Stimulated activated CD4-positive, alpha-beta T cell treated with anti-CD3 and anti-CD28 coated beads, Interleukin-15, amount 100 ng/mL, for 48 hours (primary cell): ENCODE measurements around the gene MTARC1.

ENCODE experiments used
- DNase-seq, 2 donors: peaks; one replicate each; pipeline ENCODE4 v3.0.0-alpha.2; 2020; ENCODE audit warnings: low read depth in 2 of 2

MTARC1 gene

DNA sequence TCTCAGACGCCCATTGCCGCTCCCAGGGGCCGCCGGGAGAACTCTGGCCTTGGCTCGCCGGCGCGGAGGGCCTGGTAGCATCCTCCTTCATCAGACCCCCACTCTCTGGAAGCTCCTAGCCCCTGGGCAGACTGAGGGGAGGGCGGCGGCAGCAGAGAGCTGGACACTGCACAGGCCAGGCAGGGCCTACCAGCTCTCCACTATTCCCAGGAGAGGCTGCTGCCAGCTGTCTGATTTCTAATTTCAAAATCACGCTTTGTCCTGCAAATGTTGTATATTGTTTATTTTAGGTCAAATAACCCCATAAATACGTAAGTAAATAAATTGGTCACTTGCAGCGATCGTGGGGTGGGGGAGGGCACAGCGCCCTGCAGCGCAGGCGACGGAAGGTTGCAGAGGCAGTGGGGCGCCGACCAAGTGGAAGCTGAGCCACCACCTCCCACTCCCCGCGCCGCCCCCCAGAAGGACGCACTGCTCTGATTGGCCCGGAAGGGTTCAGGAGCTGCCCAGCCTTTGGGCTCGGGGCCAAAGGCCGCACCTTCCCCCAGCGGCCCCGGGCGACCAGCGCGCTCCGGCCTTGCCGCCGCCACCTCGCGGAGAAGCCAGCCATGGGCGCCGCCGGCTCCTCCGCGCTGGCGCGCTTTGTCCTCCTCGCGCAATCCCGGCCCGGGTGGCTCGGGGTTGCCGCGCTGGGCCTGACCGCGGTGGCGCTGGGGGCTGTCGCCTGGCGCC is at the start of gene MTARC1:
TSS of gene MTARC1 (plus strand) at position 577 of the 732 bp plus-strand sequence. CDS start at position 609, 32 bp downstream.
- DNase-seq = no peak

DNA sequence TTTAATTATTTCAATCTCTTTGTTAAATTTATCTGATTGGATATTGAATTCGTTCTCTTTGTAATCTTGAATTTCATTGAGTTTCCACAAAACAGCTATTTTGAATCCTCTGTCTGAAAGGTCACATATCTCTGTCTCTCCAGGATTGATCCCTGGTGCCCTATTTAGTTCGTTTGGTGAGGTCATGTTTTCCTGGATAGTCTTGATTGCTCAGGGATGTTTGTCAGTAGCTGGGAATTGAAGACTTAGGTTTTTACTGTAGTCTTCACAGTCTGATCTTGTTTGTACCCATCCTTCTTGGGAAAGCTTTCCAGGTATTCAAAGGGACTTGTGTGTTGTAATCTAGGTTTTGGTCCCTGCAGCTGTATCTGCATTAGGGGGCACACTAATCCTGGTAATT is 45.4 kb upstream of the MTARC1 start:
- no peak for DNase-seq

DNA sequence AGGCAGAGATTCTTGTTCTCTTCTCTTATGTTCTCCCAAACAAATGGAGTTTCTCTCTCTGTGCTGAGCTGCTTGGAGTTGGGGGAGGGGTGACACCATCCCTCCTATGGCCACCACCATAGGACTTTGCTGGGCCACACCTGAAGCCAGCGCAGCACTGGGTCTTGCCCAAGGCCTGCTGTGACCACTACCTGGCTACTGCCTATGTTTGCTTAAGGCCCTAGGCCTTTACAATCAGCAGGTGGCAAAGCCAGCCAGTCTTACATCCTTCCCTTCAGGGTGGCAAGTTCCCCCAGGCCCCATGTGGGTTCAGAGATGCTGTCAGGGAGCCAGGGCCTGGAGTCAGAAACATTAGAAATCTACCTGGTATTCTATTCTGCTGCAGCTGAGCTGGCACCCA is 44.9 kb upstream of the MTARC1 start:
- DNase-seq = no peak

DNA sequence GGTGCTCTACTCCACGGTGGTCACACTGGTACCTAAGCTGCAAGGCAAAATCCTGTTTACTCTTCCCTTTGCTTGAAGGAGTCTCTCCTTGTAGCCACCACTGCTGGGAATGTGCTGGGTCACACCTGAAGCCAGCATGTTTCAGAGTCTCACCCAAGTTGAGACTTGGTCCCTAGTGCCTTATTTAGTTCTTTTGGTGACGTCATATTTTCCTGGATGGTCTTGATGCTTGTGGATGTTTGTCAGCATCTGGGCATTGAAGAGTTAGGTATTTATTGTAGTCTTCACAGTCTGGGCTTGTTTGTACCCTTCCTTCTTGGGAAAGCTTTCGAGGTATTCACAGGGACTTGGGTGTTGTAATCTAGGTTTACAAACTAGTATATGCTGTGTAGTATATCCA is 44.2 kb upstream of the MTARC1 start:
- DNase-seq = no peak

DNA sequence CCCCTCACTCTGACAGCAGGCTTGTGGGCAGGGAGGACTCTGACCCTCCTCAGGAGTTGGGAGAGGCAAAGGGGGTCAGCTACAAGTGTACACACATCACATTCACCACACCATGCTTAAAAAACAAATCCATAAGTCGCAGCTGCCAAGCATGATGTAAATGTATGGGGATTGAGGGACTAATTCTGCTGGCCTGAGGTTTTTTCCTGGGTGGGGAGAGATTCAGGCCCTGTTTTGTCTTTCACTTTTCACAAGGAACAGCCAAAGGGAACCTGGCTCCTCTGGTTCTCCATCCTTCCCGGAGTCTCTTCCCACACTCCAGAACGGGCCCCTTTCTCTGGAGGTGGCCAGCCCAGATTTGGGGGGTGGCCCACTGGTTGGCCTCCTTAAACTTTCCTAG is 39.9 kb upstream of the MTARC1 start:
- no peak for DNase-seq

DNA sequence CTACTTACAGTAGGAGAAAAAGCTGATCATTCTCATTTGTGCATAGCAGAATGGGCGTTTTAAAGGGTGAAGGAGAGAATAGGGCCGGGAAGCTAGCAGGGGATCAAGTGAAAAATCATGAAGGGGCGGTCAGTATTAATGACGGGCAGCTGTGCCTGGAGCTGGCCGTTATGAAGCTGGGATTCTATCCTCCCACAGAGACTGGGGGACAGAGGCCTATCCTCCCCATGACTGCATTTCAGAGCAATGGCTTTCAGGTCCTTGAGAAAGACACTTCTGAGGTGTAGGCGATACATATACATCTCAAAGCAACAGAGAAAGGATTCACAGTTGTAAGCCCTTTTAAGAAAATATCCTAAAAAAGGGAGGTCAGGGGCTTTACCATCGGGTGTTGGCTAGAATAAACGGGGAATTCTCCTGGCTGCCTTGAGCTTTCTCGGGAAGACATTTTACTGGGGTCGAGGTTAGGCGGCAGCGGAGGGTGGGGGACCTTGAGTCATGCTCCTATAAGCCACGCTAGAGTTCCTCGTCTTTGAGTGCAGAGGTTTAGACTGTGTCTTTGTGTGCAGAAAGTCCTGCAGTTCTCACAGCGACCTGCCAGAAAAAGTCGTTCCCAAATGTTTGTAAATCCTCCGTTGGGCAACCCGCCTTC is 39.1 kb upstream of the MTARC1 start:
- DNase-seq = no peak

DNA sequence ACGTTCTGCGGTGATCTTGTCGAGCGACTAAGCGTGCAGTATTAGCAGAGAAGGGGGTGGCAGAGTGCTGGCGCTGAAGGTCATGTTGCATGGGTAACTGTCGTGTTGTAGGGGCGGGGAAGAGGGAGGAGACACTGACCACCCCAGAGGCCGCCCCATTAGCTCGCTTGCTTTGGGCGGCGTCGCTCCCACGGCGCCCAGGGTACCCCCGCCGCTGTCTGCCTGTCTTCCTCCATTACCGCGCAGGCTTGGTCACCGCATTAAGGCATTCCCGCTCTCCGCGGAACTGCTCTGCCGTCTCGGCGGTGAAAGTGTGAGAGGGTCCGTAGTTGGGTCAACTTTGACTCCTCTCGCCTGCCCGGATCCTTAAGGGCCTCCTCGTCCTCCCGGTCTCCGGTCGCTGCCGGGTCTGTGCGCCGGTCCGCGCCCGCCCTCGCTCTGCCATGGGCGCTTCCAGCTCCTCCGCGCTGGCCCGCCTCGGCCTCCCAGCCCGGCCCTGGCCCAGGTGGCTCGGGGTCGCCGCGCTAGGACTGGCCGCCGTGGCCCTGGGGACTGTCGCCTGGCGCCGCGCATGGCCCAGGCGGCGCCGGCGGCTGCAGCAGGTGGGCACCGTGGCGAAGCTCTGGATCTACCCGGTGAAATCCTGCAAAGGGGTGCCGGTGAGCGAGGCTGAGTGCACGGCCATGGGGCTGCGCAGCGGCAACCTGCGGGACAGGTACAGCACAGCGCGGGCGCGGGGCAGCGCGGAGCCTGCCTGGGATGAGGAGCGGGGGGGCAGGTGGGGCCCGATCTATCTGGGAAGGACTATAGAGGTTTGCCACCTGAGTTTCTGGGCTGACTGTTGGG is 38.4 kb upstream of the MTARC1 start, which contains the start of gene MTARC2:
TSS of gene MTARC2 (plus strand) at position 234 of the 846 bp plus-strand sequence. CDS start at position 444, 210 bp downstream.
- no peak for DNase-seq

DNA sequence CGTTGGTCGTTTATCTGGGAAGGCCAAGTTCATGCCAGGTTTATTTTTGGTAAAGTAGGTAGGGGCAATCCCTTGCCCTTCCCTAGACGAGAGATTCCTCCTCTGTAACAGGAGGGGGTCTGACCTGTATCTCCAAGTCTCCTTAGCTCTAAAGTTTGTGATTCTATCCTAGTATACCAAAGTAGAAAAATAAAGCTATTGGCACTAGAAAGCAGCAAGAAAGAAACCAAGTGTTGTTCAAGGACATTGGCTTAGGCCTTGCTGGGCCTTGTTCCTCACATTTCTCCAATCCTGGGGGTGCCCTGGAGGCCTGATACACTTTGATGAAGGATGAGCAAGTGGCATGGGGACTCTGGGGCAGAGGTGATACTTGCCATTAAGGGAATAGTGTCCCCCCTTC is 37.8 kb upstream of the MTARC1 start:
- DNase-seq = no peak

DNA sequence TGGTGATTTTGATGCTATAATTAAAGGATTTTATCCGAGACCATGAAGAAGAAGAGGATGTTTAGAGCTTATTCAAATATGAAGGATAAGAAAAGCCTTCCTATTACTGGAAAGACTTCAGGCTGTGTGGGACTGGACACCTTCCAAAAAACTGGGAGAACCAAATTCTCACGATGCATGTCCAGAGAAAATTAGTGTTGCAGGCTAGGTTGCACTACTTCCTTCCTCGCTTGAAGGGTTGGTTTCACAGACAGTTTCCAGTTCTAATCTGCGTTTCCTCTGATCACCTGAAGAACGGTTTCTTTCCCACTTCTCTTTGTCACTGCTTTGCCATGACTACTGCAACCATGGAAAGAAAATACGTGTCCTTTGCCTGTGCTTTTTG is 36.6 kb upstream of the MTARC1 start:
- DNase-seq = no peak

DNA sequence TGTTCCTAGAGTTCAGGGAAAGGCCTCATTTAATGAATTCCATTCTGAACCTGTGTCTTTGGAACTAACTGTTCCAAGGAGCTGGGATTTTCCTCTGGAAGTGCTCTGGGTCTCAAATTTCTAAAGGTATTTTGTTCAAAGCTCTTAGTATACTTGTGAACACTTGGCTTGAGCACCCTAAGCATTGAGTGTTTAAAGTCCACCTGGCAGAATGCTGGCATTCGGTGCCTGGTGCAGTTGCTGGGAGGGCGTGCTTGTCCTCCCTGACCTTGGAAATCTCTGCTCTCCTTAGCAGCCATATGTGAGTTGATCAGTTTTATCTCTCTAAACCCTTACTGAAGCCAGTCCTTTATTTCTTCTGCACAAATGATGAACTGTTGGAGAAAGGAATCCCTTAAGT is 35.6 kb upstream of the MTARC1 start:
- no peak for DNase-seq

DNA sequence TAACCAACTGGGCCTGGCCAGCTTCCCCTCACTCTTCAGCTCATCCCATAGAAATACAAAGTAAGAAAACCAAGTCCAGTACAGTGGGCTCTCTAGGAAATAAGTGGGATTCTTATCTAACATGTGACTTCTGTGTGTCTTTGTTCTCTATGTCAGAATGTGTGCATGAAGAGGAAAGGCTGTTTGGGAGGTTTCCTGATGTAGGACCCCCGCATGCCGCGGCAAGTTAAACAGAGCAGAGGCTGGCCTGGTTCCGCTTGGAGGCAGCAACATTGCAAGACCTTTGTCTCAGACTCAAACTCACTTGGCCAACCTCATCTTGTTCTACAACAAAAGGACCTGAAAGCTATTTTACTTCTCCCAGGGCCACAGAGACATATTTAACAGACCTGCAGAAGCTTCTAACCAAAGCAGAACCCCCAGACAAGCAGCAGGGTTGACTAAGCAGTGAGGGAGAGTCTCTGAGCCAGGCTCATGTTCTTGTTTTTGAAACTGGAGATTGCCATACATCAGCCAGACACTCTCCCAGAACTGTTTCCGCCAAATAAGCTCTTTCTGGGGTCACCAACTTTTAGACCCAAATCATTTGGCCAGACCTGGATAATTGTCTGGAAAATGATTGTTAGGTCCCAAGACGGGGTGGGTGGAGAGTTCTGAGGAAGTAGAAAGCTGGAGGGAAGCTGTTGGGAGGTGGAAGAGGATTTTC is 32.3 kb upstream of the MTARC1 start:
- DNase-seq = no peak

DNA sequence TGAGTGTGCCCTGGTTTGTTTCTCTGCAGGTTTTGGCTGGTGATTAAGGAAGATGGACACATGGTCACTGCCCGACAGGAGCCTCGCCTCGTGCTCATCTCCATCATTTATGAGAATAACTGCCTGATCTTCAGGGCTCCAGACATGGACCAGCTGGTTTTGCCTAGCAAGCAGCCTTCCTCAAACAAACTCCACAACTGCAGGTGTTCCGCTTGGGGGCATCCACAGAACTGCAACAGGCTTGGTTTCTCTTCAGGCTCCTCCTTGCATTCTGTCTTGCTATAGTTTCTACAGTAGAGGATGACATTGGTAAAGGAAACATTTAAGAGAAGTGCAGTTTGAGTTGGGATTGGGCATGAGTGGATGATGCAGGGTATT is 31.8 kb upstream of the MTARC1 start:
- DNase-seq = no peak

DNA sequence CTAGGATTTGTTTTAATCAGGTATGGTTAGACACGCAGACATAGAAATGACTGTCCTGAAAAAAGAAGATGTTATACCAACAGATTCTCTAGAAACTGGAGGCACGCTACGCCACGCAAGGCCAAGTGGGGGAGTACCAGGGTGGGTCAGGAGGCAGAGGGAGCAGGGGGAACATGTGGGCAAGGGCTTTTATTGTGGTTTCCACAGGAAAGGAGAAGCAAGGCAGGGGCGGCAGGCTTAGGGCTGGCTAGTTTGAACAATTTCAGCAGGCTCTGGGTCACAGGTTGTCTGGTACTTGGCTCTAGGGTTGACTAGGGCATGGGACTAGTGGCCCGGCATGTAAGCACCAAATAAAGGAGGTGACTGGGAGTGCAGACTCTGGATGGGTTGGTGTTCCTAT is 31.4 kb upstream of the MTARC1 start:
- DNase-seq = no peak

DNA sequence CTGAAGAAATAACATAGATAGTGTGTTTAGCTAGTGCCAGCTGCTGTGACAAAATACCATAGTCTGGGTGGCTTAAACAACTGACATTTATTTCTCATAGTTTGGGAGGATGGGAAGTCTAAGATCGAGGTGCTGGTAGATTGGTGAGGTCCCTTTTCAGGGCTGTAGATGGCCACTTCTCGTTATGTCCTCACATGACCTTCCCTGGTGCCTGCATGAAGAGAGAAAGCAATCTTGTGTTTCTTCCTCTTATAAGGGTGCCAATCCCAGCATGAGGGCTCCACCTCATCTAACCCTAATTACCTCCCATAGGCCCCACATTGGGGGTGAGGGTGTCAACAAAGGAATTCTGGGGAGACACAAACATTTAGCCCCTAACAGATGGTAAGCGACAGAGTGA is 29.3 kb upstream of the MTARC1 start:
- DNase-seq = no peak

DNA sequence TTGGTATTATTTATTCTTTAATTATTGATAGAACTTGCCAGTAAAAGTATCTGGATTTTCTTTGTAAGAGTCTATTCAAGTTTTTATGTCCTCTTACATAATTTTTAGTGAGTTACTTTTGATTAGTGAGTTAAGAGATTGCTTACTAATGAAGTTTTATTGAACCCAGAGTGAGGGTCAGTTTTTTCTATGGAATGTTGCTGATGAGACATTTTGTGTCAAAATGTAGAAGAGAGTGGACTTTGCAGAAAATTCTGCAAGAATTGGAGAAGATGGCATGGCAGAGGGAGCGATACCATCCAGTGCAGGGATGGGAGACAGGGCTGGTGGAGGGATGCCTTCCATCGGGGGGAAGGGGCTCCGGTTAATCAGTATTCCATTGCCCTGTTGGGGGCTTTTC is 27.6 kb upstream of the MTARC1 start:
- no peak for DNase-seq

DNA sequence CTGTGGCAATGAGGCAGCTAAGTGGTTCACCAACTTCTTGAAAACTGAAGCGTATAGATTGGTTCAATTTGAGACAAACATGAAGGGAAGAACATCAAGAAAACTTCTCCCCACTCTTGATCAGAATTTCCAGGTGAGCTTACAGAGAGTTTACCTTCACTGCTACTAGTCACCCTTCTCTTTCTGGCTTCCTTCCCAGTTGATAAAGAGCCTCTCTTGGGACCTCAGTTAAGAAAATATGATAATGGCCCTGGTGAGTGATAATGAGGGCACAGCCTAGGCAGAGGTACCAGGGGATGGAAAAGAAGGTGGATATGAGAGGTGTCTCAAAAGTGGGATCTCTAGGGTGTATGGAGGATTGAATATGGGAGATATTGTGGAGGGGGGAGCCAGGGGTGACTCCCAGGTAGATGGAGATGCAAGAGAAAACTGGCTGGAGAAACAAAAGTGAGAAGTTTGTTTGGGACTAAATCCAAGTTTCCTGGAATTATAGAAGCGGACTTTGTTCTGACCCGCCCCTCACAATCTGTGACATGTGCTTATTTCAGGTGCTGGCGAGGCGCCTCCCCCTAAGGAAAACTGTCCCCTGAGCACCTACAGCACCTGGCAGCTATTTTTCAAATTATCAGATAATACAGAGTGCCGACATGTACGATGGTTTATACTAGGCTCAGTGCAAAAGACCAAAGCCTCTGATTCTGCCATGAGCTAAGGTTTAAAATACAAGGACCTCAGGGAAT is 24.9 kb upstream of the MTARC1 start:
- no peak for DNase-seq

DNA sequence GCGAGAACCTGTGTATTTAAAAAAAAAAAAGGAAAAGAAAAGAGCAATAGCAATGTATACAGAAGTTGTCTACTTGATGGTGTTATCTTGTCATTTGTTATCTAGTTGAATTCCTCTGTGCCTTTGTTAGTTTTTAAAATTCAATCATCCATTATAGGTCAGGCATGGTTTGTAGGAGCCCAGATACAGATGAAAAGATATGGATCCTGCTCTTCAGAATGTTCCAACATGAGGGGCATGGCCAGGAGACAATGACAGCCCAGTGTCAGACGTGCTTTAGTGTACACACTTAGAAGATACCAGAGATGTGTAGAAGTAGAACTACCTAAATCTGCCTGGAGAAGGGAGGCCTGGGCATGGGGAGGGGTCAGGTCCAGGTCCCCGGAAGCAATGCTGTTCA is 22.0 kb upstream of the MTARC1 start:
- DNase-seq = no peak

DNA sequence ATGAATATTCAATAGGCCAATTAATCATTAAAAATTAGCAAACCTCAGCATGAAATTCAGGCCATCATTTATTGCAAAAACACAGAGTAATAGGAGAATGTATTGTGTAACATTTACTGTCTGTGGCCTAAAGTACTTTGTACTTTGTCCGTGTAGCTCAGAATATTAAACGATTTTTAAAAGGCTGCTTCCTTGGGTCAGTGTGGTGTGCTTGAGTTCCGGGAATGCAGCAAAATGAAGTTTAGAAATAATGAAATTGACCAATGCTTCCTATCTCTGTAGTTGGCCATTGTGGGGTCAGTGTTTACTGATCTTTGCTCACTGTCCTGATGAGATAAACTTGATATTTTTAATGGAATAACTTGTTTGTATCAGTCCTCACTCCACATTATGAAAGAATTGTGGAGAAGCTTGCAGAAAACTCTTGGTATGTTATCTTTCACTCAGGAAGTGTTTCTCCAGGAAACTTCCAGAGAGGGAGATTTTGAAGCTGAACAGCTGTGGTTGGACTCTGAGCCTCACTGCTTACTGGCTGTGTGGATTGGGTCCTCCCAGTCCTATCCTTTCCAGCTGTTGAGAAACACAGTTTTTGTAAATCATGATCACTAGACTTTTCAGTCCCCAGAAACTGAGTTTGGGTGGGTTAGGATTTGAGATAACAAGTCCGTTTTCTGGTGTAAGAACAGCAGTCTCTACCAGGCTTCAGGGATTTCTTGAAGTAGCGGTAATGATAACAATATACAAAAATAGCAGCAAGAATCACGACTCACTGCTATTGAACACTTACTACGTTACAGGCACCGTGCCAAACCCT is 19.2 kb upstream of the MTARC1 start:
- DNase-seq = no peak

DNA sequence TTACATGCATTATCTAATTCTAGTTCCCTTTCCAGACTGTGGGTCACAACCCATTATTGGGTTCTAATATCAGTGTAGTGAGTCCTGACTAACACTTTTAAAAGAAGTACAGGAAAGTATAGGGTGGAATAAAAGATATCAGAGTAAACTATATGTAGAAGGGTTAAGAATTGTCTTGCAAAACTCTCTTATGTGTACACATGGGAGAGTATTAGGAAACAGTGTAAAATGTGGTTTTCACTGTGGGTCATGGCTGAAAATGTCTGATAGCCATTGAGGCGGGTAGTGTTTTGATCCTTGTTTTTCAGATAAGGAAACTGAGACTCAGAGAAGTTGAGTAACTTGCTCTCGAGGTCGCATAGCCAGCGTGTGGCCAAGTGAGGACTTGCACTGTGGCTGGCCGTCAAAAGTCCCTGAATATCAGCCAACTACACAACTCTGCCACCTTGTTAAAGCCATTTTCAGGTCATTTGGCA is 18.5 kb upstream of the MTARC1 start:
- no peak for DNase-seq

DNA sequence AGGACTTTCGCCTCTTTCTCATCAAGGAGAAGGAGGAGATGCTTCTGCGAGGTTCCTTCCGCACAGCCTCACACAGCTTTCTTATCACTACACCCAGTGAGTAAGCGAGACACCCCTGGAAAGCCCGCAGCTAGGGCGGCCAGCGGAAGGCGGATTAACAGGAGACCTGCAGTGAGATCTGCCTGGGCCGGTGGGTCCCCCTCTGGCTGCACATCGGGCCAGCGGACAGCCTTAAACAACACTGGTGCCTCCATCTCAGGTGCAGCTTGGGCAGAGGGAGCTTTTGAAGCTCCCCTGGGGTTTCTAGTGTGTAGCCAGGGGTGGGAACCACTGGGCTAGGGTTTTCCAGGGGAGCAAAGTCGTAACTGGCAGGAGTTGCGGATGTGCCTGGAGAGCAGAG is 17.5 kb upstream of the MTARC1 start:
- no peak for DNase-seq
